GM18498 (cell line): ENCODE data around the gene SPDYE18.
"Not testable (repeated sequence)": the region's sequence is repeated elsewhere in the genome, so short reads cannot be mapped to it uniquely, and the experiment has no call there.

Source experiments
- ATAC-seq: cut with Tn5 transposase; IDR thresholded peaks from one replicate; pipeline ENCODE4 v1.9.1; 2021; ENCODE audit warnings: mild to moderate bottlenecking, moderate library complexity; ENCODE audit not compliant: unreplicated experiment

The SPDYE18 gene

DNA sequence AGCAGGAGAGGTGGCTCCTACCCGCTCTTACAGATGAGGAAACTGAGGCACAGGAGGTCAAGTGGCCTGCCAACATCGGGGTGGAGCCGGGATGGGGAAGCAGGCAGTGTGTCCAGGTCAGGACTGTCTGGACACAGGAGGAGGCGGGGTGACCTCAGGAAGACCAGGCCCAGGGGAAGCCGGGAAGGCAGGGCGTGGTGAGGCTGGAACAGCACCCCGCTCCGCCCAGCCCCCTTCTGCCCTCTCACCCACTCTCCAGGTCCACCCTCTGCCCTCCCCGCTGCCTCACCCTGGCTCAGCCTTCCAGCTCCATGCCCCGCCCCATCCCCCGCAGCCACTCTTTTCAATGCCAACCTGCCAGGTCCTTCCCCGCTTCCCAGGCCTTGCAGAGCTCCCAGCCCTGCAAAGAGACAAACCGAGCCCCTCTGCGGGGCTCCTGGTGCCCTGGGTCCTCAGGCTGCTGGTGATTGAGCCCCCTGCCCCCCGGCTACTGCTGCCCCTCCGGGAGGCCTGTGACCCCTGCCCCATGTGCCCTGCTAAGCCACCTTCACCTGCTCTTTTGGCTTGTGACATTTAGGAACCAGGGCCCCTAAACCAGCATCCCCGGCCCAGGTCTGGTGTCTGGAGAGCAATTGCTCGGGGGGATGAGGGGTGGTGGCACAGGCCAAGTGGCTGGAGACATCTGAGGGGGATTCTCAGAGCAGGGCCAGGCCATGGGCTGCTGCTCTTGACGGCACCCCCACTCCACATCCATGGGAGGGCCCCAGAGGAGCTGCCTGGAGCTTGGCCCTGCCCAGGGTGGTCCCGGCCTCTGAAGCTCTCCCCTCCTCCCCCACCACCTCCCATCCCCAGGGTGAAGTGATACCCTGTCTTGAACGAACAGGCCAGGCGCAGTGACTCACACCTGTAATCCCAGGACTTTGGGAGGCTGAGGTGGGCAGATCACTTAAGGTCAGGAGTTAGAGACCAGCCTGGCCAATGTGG lies 55.9 kb downstream of the SPDYE18 start:
- not testable (repeated sequence) for ATAC-seq

DNA sequence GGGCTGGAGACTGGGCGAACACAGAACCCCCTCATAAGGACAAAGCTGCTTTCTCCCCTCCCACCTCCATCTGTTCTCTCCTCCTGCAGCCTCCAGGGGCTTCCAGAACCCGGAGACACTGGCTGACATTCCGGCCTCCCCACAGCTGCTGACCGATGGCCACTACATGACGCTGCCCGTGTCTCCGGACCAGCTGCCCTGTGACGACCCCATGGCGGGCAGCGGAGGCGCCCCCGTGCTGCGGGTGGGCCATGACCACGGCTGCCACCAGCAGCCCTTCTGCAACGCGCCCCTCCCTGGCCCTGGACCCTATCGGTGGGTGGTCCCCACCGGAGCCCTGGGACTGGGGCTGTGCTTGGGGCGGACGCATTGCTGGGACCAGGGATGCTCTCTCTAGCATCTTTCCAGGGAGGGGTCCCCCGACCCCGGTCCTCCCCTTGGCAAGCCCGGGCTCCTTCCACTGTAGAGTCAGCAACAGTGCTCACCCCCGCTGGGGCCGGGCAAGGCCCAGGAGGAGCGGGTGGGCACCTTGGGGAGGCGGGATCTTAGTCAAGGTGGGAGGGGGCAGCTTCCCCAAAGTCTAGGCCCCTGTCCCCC lies 56.8 kb downstream of the SPDYE18 start:
- not testable (repeated sequence) for ATAC-seq

DNA sequence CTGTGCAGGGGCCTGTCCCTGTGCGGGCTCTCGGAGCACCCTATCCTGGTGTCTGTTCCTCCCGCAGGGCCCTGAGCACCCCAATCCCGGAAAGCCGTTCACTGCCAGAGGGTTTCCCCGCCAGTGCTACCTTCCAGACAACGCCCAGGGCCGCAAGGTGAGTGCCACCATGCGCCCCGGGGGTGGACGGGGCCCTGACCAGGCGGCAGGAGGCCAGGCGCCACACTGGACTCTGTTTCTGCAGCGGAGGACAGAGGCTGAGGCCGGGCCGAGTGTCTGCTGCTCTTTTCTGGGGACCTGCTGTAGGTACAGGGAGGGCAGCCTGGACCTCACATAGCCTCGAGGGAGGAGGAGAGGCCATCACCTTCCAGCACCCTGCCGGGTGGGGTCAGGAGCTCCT lies 58.2 kb downstream of the SPDYE18 start:
- ATAC-seq: not testable (repeated sequence)

DNA sequence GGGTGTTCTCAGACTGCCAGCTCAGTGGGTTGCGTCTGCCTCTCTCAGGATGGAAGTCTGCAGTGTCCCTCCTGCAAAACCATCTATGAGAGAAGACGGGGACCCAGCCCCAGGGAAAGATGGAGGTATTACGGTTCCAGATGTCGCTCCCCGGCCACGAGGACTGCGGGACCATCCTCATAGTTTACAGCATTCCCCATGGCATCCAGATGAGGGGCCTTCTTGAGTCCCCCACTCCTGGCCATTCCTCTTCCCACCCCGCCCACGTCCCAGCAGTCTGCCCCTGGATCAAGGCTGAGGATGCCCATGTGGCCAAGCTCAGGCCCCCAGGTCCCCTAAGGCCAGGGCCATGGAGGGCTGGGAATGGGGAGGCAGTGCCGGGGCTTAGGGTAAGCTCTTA lies 59.1 kb downstream of the SPDYE18 start:
- not testable (repeated sequence) for ATAC-seq

DNA sequence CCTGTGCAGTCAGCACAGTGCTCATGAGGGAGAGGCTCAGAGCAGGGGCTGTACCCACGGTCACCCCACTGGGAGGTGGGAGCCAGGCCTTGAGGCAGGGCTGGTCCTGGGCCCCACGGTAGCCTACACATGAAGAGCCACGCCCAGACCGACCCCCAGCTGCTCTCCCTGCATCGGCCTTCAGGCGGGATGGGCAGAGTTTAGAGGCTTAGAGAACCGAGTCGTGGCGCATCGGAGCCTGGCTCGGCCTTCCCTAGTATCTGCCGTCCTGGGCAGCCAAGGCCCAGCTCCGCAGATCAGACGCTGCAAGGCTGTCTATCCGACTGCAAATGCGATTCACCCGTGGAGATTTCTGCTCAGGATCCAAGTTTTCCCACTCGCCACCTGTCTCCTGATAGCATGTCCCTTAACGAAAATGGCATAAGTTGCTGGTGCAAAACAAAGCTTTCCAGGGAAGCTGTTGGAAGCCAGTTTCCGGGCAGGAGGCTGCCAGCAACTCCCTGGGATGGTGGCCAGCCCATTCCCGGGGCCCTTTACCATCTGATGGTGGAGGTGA lies 59.6 kb downstream of the SPDYE18 start:
- ATAC-seq: not testable (repeated sequence)

DNA sequence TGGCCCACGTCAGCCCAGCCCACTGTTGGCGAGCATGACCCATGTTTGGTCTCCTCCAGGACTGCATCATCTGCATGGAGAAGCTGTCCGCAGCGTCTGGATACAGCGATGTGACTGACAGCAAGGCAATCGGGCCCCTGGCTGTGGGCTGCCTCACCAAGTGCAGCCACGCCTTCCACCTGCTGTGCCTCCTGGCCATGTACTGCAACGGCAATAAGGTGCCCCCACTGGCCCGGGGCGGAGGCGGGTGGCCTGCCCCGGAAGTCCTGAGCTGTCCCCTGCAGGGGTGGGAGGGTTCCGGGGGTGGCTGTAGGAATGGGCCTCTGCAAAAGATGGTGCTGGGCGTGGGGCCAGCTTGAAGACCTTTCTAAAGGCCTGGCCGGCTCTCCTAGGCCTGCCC lies 60.3 kb downstream of the SPDYE18 start:
- not testable (repeated sequence) for ATAC-seq
